ENCODE data around the gene ARAP1.

The ARAP1 gene

DNA sequence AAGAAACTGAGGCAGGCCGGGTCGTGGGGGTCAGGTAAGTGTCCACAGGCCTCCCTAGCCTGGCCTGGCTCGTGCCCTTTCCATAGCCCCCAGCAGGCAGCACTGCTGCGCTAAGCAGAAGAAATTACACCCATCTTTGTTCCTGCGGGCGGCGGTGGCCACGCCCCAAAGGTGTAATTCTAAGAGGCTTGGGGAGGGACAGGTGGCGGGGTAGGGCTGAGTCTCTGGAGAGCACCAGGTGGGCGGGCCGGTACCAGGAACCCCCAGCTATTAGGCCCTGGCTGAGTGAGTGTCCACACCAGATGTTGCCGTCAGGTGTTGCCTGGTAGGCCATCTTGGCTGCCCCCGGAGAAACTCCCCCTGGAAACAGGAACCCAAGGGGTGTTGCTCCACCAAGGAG, 12.3 kb upstream of the ARAP1 start:
- in situ Hi-C loops (cut with MboI; ENCODE audit: low sequenced_read_pairs): no loop called here

GRCh38 chr11:72763823-72764222, 11.6 kb upstream of the ARAP1 start:
- in situ Hi-C loops (cut with MboI; ENCODE audit: low sequenced_read_pairs): no loop called here

GRCh38 chr11:72762641-72763304, 10.6 kb upstream of the ARAP1 start:
- in situ Hi-C loops (cut with MboI; ENCODE audit: low sequenced_read_pairs): no loop called here

DNA sequence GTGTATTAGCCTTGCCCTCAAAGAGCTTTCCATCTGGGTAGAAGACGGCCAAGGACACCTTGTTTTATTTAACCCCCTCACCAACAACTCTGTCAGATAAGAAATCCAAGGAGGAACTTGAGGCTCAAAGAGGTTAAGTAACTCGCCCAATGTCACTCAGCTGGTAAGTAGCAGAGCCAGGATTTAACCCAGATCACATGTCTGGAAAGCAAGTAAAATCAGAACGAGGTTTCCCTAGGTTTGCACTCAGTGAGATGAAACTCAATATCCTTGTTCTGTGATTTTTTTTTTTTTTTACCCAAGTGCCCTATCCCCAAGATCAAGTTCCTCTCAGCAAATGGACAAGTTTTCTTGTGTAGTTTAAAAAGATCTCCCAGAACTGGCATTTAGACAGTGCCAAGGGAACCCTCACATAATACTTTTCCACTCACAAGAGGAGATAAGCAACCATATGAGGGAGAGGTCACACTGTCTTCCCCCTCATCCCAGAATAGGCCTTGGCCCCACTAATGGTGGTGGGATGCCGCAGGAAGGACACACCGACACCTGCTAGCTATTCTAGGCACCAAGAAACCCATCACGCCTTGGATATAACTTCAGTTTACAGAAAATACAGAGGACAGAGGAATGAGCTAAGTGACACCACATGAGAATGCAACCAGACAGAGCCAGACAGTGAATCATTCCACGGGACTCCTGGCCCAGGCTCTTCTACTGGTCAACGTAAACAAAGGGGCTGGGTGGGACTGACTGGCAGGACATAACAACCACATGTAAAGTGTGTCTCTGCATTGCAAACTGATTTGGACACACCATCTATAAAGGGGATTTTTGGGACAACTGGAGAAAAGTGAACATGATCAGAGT, 8.6 kb upstream of the ARAP1 start:
- in situ Hi-C loops (cut with MboI; ENCODE audit: low sequenced_read_pairs): no loop called here

GRCh38 chr11:72759468-72759985, 7.3 kb upstream of the ARAP1 start:
- in situ Hi-C loops (cut with MboI; ENCODE audit: low sequenced_read_pairs): no loop called here

DNA sequence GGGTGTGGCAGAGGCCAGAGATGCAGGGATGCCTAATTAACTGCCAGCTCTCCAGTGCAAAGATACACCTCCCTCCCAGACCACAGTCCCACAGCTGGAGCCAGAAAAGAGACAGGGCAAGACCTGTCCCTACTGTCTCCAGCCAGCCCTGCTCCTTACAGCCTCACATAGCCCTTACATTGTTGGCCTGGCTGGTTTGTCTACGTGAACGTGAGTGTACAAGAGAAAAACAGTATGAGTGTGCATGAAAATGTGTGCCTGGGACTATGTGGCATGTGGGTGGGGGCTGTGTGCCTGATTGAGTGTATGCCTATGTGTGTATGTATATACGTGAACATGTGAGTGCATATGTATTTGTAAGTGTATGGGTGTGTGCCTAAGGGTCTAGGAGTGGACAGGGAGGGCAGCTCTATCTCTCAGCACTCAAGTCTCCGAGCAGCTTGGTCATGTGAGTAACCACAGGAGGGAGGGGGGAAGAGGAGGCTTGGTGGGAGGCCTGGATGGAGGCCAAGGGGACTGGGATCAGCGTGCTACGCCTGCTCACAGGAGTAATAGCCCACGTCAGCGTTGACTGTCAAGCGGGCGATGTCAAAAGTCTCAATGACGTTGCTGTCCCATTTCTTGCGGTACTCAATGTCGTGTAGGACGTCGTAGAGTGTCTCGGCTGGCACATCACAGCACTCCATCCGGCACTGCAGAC, 6.6 kb upstream of the ARAP1 start:
- in situ Hi-C loops (cut with MboI; ENCODE audit: low sequenced_read_pairs): no loop called here

- in situ Hi-C loops (cut with MboI; ENCODE audit: low sequenced_read_pairs): no loop called here
Observed at GRCh38 chr11:72758304-72758689, 6.1 kb upstream of the ARAP1 start.

GRCh38 chr11:72755713-72756285, 3.6 kb upstream of the ARAP1 start:
- in situ Hi-C loops (cut with MboI; ENCODE audit: low sequenced_read_pairs): no loop called here

DNA sequence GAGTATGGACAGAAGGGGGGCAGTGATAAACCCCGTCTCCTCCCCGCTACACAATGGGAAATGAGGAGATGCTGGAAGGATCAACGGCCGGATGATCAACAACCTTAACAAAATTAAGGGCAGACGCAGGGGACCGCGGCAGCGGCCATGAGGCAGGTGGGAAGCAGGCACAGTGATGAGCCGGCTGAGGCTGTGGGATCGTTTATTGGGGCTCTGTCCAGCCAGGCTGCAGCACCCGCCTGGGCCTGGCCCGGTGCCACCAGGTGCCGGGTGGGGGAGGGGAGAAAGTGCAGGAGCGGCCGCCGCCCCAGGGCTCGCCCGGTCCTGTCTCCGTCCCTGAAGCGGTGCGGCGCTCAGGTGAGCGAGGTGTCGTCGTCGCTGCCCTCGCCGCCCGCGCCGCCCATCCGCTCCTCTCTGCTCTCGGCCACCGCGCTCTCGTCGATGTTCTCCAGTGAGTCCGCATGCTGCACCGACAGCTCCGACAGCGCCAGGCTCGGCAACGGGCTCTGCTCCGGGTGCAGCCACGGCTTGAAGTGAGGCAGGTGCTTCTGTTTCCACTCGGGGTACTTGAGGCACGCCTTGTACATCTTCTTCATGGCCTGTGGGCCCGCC, 2.4 kb upstream of the ARAP1 start:
- in situ Hi-C loops (cut with MboI; ENCODE audit: low sequenced_read_pairs): no loop called here

DNA sequence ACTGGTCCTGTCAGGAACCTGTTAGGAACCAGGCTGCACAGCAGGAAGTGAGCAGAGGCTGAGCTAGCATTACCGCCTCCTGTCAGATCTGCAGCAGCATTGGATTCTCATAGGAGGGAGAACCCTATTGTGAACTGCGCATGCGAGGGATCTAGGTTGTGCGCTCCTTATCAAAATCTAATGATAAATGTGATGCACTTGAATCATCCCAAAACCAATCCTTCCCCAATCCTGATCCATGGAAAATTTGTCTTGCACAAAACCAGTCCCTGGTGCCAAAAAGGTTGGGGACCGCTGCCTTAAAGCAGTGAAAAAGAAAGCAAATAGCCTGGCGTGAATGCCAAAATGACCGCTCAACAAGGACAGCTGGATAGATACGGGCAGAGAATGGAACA, 1.9 kb upstream of the ARAP1 start:
- in situ Hi-C loops (cut with MboI; ENCODE audit: low sequenced_read_pairs): no loop called here

GRCh38 chr11:72753341-72754148, 1.3 kb upstream of the ARAP1 start:
- in situ Hi-C loops (cut with MboI; ENCODE audit: low sequenced_read_pairs): no loop called here

GRCh38 chr11:72751116-72752087, 806 bp downstream of the ARAP1 start:
- in situ Hi-C loops (cut with MboI; ENCODE audit: low sequenced_read_pairs): no loop called here

- in situ Hi-C loops (cut with MboI; ENCODE audit: low sequenced_read_pairs): no loop called here
Observed at GRCh38 chr11:72750556-72751115, 1.6 kb downstream of the ARAP1 start.

GRCh38 chr11:72750086-72750485, 2.1 kb downstream of the ARAP1 start:
- in situ Hi-C loops (cut with MboI; ENCODE audit: low sequenced_read_pairs): no loop called here

GRCh38 chr11:72747289-72747855, 4.8 kb downstream of the ARAP1 start:
- in situ Hi-C loops (cut with MboI; ENCODE audit: low sequenced_read_pairs): no loop called here

DNA sequence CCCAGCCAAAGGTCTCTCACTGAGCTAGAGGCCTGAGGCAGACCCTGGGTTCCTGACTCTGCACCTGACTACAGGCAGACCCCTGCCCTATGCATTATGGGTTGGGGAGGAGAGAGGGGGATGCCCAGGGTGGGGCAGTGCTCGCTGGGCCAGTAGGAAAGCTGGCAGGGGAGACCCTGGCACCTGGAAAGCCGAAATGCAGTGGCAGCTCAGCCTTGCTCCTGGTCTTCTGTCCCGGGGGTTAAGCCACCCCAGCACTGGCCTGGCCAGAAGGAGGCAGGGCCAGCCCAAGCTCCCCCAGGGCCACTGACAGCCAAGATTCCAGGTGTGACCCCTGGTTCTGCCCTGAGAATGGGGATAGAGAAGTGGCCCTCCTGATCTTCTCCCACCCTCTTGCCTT, 5.4 kb downstream of the ARAP1 start:
- in situ Hi-C loops (cut with MboI; ENCODE audit: low sequenced_read_pairs): no loop called here

DNA sequence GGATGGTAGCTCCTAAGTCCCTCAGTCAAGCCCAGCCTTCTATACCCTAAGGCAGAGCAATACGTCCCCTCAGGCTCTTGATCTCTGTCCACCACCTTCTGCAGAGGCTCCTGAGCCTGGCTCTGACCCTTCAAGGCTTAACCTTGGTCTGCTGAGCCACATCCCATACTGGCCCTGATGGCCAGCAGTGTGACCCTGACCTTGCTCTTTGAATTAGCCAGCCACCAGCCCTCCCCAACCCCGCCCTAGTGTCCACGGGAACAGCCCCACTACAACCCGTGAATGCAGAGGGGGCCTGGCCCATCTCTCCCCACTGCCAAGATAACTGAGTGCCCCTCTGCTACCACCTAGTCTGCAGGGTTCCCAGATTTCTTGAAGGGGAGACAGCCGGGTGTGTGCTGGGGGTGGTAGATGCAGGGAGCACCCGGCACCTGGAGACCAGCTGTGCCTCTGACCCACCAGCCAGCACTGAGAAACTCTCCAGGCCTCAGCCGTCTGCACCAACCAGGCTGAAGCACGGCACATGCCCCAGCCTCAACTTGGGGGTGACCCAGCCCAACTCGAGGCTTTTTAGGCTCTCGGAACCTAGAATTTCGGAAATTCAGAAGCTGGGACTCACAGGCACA, 6.2 kb downstream of the ARAP1 start:
- in situ Hi-C loops (cut with MboI; ENCODE audit: low sequenced_read_pairs): no loop called here

GRCh38 chr11:72745511-72745910, 6.7 kb downstream of the ARAP1 start:
- in situ Hi-C loops (cut with MboI; ENCODE audit: low sequenced_read_pairs): no loop called here

All from HL-60/S4 treated with phorbol 12-myristate 13-acetate at 8.2 ng/mL for 4 days and 3 days (cell line).